SK-N-SH (cell line): ENCODE measurements around the gene XRCC3.

Experiments
- CTCF ChIP-seq: fragments of 200-600 bp; sonication (generic); IDR thresholded peaks from 2 replicates; pipeline ENCODE4 v1.6.1; 2017; ENCODE audit warnings: antibody characterized with exemption, mild to moderate bottlenecking, moderate library complexity
- MAX ChIP-seq: IDR thresholded peaks from 2 replicates; pipeline ENCODE4 v1.4.0; 2012; ENCODE audit warnings: low read depth
- NRF1 ChIP-seq: IDR thresholded peaks from 2 replicates; pipeline ENCODE4 v1.6.1; 2012; ENCODE audit warnings: low read depth, mild to moderate bottlenecking, low read length
- PBX3 ChIP-seq: IDR thresholded peaks from 2 replicates; pipeline ENCODE4; 2012
- RAD21 ChIP-seq: IDR thresholded peaks from 2 replicates; pipeline ENCODE4 v1.6.1; 2012; ENCODE audit warnings: mild to moderate bottlenecking, low read length
- RFX5 ChIP-seq: IDR thresholded peaks from 2 replicates; pipeline ENCODE4 v1.6.1; 2012; ENCODE audit warnings: mild to moderate bottlenecking, improper control_type of control experiment, low read length
- TAF1 ChIP-seq: IDR thresholded peaks from 2 replicates; pipeline ENCODE4 v1.6.1; 2012; ENCODE audit warnings: low read depth, mild to moderate bottlenecking, low read length, moderate library complexity, borderline replicate concordance
- TEAD4 ChIP-seq: IDR thresholded peaks from 2 replicates; pipeline ENCODE4 v1.4.0; 2012; ENCODE audit warnings: mild to moderate bottlenecking, borderline replicate concordance; ENCODE audit not compliant: insufficient read depth
- TF ChIP-seq, protein P1 (sequence below): IDR thresholded peaks from 2 replicates; pipeline ENCODE4 v1.6.1; 2012; ENCODE audit warnings: mild to moderate bottlenecking, low read depth, low read length, moderate library complexity

DNA sequence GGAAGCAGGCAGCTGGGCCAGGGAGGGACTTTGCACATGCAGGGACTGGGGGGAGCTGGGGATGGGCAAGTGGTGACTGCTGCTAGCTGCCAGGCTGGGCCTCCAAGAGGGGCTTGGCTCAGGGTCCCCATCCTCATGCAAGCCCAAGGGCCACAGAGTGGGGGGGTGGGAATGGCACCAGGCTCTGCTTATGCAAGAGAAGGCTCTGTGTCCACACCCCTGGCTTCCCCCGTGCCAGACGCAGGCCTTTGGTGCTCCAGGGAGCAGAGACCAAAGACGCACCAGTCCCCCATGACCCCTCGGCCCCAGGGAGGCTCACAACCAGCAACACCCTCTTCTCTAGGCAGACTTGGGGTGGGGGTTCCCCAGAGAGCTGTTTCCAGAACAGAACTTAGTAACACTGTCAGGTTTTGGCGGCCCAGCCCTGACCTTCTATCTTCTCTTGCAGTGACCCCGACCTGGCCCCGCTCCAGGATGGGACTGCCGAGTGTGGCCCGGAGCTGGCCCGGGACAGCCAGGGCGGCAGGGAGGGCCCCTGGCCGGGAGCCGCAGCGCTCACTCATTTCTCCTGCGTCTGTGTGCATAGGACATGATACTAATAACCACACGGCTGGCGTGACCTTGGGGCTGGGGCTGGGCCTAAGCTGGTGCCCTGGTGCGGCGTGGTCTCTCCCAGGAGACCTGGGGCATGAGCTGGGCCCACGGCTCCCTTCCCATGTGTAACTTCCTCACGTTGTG is 14.3 kb downstream of the XRCC3 start:
- TF ChIP-seq CTCF = no peak
- TF ChIP-seq RFX5 = no peak
- no peak for TF ChIP-seq TAF1
- no peak for TF ChIP-seq TEAD4
- no peak for TF ChIP-seq MAX
- no peak for TF ChIP-seq NRF1
- TF ChIP-seq PBX3 = no peak
- TF ChIP-seq RAD21 = no peak
- TF ChIP-seq, protein P1, sequence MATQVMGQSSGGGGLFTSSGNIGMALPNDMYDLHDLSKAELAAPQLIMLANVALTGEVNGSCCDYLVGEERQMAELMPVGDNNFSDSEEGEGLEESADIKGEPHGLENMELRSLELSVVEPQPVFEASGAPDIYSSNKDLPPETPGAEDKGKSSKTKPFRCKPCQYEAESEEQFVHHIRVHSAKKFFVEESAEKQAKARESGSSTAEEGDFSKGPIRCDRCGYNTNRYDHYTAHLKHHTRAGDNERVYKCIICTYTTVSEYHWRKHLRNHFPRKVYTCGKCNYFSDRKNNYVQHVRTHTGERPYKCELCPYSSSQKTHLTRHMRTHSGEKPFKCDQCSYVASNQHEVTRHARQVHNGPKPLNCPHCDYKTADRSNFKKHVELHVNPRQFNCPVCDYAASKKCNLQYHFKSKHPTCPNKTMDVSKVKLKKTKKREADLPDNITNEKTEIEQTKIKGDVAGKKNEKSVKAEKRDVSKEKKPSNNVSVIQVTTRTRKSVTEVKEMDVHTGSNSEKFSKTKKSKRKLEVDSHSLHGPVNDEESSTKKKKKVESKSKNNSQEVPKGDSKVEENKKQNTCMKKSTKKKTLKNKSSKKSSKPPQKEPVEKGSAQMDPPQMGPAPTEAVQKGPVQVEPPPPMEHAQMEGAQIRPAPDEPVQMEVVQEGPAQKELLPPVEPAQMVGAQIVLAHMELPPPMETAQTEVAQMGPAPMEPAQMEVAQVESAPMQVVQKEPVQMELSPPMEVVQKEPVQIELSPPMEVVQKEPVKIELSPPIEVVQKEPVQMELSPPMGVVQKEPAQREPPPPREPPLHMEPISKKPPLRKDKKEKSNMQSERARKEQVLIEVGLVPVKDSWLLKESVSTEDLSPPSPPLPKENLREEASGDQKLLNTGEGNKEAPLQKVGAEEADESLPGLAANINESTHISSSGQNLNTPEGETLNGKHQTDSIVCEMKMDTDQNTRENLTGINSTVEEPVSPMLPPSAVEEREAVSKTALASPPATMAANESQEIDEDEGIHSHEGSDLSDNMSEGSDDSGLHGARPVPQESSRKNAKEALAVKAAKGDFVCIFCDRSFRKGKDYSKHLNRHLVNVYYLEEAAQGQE = no peak
